GM15510 (cell line): ENCODE measurements around the gene KLF16.

ENCODE experiments used
- POLR2A ChIP-seq: IDR thresholded peaks from 3 replicates; pipeline ENCODE4 v1.6.1; 2011; ENCODE audit warnings: borderline replicate concordance; ENCODE audit not compliant: insufficient read length; ENCODE audit errors: extremely low read depth

Gene KLF16

GRCh38 chr19:1893791-1894190 is 30.4 kb upstream of the KLF16 start:
- TF ChIP-seq POLR2A = no peak

GRCh38 chr19:1889907-1890306 is 26.5 kb upstream of the KLF16 start:
- no peak for TF ChIP-seq POLR2A

GRCh38 chr19:1888385-1888784 is 25.0 kb upstream of the KLF16 start:
- TF ChIP-seq POLR2A = no peak

- peak; percentile 62 for TF ChIP-seq POLR2A
These were observed 22.2 kb upstream of the KLF16 start, which contains the start of gene ABHD17A for GRCh38 chr19:1885398-1886119. Gene ABHD17A, minus strand, starts transcription at chr19:1885496. Its CDS starts 3,930 bp downstream, at chr19:1881566.

GRCh38 chr19:1884719-1885334 is 21.4 kb upstream of the KLF16 start:
- no peak for TF ChIP-seq POLR2A

- TF ChIP-seq POLR2A = no peak
These were observed 20.9 kb upstream of the KLF16 start for GRCh38 chr19:1884291-1884718.

- no peak for TF ChIP-seq POLR2A
These were observed 20.4 kb upstream of the KLF16 start for GRCh38 chr19:1883784-1884183.

- TF ChIP-seq POLR2A = no peak
These were observed 19.7 kb upstream of the KLF16 start for GRCh38 chr19:1882786-1883692.

GRCh38 chr19:1882089-1882785 is 18.9 kb upstream of the KLF16 start:
- TF ChIP-seq POLR2A = no peak

- TF ChIP-seq POLR2A = no peak
These were observed 17.4 kb upstream of the KLF16 start for GRCh38 chr19:1880611-1881392.

- TF ChIP-seq POLR2A = peak; percentile 94
These were observed 12.5 kb upstream of the KLF16 start for GRCh38 chr19:1875646-1876495.

GRCh38 chr19:1874554-1875185 is 11.3 kb upstream of the KLF16 start:
- no peak for TF ChIP-seq POLR2A
